Hematopoietic multipotent progenitor cell (in vitro differentiated cells): ENCODE results near the gene FMO5. TPM values are rescaled to one million over a fixed set of nuclear protein-coding genes. Genes with fewer than 3 reads are reported as not detected.
A peak's percentile ranks its signal among the peaks of the same experiment; 100 is the strongest.

Experiments
- DNase-seq, 3 donors: peaks; one replicate each; pipeline ENCODE4 v3.0.0-alpha.2; 2011 to 2015; ENCODE audit warnings: low read depth in 2 of 3, low spot score in 2 of 3
- total RNA-seq: library from RNA; depleted of rRNA; stranded (reverse); fragments of >200 nt; gene quantifications from one replicate; pipeline ENCODE4 v1.2.3, GENCODE V29; 2012

Gene FMO5, protein sequence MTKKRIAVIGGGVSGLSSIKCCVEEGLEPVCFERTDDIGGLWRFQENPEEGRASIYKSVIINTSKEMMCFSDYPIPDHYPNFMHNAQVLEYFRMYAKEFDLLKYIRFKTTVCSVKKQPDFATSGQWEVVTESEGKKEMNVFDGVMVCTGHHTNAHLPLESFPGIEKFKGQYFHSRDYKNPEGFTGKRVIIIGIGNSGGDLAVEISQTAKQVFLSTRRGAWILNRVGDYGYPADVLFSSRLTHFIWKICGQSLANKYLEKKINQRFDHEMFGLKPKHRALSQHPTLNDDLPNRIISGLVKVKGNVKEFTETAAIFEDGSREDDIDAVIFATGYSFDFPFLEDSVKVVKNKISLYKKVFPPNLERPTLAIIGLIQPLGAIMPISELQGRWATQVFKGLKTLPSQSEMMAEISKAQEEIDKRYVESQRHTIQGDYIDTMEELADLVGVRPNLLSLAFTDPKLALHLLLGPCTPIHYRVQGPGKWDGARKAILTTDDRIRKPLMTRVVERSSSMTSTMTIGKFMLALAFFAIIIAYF
- total RNA-seq: 3.8 TPM

- DNase-seq: peak in 2 of 3 donors; percentile 76 to 85
These were observed at the start of gene FMO5 for GRCh38 chr1:147225193-147225730. FMO5 (minus strand) TSS chr1:147225339; CDS start chr1:147225029, 310 bp downstream.

- DNase-seq: peak; percentile 3 to 82 (median 51)
These were observed 48.5 kb upstream of the FMO5 start for GRCh38 chr1:147273409-147274336.

- no peak for DNase-seq
These were observed 46.9 kb upstream of the FMO5 start for GRCh38 chr1:147272042-147272441.

DNA sequence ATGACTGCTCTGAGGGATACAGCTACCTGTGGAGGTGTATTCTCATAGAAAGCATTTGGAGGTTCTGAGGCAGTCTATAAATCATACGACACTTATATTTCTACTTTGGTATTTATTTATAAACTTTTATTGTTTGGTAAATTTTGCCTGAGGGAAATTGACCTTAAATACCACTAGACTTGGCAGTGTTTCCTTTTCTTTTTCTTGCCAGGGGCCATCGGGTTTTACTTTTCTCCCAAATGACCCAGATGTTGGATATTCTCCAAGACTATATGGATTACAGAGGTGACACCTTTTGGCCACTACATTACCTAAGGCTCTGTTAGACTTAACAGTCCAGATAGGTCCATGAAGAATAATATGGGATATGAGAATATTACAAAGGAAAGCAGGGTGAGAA lies 45.6 kb upstream of the FMO5 start:
- no peak for DNase-seq

DNA sequence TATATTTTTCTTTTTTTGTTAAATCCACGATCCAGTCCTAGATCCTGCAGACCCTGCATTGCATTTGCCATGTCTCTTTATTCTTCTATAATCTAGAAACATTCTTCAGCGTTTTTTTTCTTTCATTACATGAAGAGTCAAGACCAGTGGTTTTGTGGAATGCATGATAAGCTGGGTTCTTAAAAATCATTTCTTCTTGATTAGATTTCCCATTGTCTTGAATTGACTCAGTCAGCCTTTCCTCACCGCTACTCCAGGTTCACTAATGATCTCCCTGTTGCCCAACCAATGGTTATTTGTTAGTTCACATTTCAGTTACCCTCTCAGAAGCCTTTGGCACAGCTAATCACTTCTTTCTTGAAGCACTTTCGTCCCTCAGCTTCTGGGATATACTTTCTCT lies 42.6 kb upstream of the FMO5 start:
- no peak for DNase-seq

DNA sequence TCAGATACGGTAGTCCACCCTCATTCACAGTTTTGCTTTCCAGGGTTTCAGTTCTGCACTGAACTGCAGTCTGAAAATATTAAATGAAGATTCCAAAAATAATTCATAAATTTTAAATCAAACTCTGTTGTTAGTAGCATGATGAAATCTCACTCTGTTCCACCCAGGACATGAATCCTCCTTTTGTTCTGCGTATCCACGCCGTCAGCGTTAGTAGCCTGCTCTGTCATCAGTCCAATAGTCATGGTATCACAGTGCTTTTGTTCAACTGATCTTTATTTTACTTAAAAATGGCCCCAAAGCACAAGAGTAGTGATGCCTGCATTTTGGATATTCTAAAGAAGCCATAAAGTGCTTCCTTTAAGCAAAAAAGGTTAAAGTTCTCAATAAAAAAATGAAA lies 41.2 kb upstream of the FMO5 start:
- DNase-seq: no peak

- no peak for DNase-seq
These were observed 39.1 kb upstream of the FMO5 start for GRCh38 chr1:147264158-147264768.

- no peak for DNase-seq
These were observed 35.8 kb upstream of the FMO5 start for GRCh38 chr1:147260956-147261355.

DNA sequence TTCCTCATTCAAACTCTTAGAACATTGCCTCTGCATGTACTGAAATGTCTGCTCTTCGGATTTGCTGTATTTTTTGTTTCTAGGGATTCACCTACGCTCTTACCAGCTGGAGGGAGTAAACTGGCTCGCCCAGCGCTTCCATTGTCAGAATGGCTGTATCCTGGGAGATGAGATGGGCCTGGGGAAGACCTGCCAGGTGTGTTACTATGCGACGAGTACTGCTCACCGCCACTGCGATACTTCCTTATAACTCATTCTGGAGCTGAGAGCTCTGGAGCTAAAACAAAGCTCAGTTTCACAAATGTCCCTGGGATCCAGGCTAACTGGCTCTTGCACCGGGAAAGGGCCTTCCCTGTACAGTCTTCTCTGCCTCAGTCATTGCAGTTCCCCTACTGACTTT lies 27.4 kb upstream of the FMO5 start:
- no peak for DNase-seq

DNA sequence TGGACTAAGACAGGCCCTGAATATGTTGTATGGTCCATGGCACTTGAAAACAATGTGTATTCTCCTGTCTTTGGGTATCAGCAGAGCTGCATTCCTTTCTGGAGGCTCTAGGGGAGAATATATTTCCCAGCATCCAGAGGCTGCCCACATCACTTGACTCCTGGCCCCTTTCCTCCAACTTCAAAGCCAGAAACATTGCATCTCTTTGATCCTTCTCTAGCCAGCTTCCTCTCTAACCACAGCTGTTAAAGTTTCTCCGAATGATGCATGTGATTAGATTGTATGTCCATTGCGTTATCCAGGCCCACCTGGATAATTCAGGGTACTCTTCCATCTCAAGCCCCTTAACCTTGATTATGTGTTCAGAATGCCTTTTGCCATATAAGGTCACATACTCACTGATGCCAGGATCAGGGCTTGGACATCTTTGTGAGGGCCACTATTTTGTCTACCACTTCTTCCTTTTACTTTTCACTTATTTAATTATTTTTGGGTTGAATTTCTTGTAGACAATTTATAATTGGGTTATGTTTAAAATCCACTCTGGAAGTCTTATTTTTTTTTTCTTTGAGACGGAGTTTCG lies 22.6 kb upstream of the FMO5 start:
- DNase-seq: no peak

DNA sequence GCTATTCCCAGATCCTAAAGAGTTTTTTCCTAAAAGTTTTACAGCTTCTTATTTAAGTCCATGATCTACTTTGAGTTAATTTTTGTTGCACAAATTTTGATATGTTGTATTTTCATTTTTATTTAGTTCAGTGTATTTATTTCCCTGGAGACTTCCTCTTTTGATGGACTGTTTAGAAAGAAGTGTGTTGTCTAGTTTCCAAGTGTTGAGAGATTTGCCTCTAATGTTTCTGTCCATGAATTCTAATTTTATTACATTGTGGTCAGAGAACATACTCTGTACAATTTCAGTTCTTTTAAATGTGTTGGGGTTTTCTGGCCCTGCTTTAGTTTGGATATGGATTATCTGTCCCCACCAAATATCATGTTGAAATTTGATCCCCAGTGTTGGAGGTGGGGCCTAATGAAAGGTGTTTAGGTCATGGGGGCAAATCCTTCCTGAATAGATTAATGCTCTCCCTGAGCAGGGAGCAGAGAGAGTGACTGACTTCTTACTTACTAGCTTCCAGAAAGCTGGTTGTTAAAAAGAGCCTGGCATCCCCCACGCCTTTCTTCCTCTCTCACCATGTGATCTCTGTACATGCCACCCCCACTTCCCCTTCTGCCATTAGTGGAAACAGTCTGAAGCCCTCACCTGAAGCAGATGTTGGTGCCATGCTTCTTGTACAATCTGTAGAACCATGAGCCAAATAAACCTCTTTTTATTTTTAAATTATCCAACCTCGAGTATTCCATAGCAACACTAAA lies 21.9 kb upstream of the FMO5 start:
- DNase-seq: peak in 1 of 3 donors; percentile 47

- DNase-seq: no peak
These were observed 21.0 kb upstream of the FMO5 start for GRCh38 chr1:147246044-147246690.

GRCh38 chr1:147245586-147246021 lies 20.5 kb upstream of the FMO5 start:
- no peak for DNase-seq

DNA sequence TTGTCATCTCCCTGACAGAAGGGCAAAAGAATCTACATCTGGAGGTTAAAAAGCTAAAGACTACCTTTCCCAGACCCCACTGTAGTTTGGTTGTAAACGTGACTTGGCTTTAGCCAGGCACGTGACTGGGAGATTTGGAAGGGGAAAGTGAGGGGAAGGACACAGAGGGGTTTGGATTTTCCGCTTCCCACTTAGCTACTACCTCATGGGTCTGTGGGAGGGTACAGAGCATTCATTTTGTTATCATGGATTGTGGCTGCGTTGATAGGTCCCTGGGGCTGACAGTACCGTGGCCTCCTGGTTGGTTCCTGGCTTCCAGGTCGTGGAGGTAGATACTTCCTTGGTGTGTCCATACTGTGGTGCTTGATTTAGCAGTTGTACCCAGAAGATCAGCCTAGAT lies 20.0 kb upstream of the FMO5 start:
- no peak for DNase-seq

DNA sequence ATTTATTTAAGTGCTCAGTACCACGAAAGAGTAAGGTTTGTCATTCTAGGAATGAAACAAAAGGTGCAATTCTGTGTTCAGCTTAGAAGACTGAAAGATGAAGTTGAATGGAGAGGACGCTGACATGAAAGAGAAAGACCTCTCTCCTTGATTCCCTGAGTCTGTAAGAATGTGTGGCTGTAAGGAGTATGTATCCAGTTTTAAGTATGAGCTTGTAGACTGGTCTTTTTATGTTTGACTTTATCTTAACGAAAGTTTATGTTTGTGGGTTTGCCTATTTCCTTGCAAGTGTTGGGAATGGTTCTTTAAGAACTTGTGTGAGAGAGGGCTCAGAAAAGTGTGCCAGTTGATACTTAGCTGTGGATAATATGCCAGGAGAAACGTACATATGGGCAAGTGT lies 18.7 kb upstream of the FMO5 start:
- no peak for DNase-seq

- peak in 1 of 3 donors; percentile 36 for DNase-seq
These were observed 18.1 kb upstream of the FMO5 start for GRCh38 chr1:147243228-147243685.

GRCh38 chr1:147242449-147243227 lies 17.5 kb upstream of the FMO5 start, which contains the start of gene CHD1L:
CHD1L (plus strand) TSS chr1:147242684; CDS start chr1:147242704, 20 bp downstream.
- peak; percentile 89 to 96 (median 96) for DNase-seq

DNA sequence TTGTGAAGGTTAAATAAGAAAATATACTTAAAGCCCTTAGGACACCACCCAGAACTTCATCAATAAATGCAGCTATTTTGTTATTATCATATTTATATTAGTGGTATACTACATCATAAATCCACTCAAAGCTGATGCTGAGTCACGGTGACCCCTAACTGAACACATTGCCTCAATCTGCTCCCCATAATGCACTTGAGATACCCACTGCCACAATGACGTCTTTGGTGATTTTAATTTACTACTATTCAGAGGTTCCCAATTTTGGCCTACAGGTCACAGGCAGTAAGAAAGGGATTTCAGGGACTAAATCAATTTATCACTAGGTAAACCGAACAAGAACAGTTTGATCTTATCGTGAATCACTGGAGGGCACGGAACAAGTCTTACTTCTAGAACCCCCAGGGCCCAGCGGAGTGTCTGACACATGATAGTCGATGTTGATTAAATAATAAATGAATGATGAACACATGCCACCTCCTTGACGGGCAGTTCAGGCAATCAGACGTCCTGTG lies 16.9 kb upstream of the FMO5 start:
- DNase-seq: peak in 2 of 3 donors; percentile 44 to 54
